Effector memory CD4-positive, alpha-beta T cell (primary cell): Measurements from ENCODE around the gene P3H3.
A peak's percentile ranks its signal among the peaks of the same experiment; 100 is the strongest.

ENCODE experiments used
- DNase-seq, 3 donors: peaks; one replicate each; pipeline ENCODE4 v3.0.0-alpha.2; 2020
- H3K27ac ChIP-seq: 2 replicates; pipeline ENCODE4 v1.7.0; 2013; ENCODE audit warnings: mild to moderate bottlenecking, low read length, moderate library complexity; ENCODE audit not compliant: insufficient read depth, poor library complexity, severe bottlenecking
- H3K27me3 ChIP-seq: replicated peaks from 2 replicates; pipeline ENCODE4 v1.7.0; 2013; ENCODE audit warnings: mild to moderate bottlenecking, low read length; ENCODE audit not compliant: insufficient read depth, control insufficient read depth, poor library complexity, severe bottlenecking
- H3K36me3 ChIP-seq: 2 replicates; pipeline ENCODE4 v1.7.0; 2013; ENCODE audit warnings: mild to moderate bottlenecking, low read length, moderate library complexity; ENCODE audit not compliant: control insufficient read depth, insufficient read depth
- H3K4me1 ChIP-seq: 2 replicates; pipeline ENCODE4 v1.7.0; 2013; ENCODE audit warnings: low read length, mild to moderate bottlenecking; ENCODE audit not compliant: control insufficient read depth, insufficient read depth, poor library complexity, severe bottlenecking
- H3K4me3 ChIP-seq: 2 replicates; pipeline ENCODE4 v1.7.0; 2013; ENCODE audit warnings: low read length, low read depth, mild to moderate bottlenecking; ENCODE audit not compliant: insufficient read depth, poor library complexity, severe bottlenecking
- H3K9me3 ChIP-seq: 2 replicates; pipeline ENCODE4 v1.7.0; 2013; ENCODE audit warnings: mild to moderate bottlenecking, low read length, moderate library complexity; ENCODE audit not compliant: control insufficient read depth

The P3H3 gene

GRCh38 chr12:6786416-6787094 is 41.7 kb upstream of the P3H3 start:
- peak overlapping the region; percentile 36 for H3K4me3 ChIP-seq
- no peaks in the 10 kb centered on the region for H3K9me3 ChIP-seq
- H3K36me3 ChIP-seq = no peaks in the 10 kb centered on the region
- H3K27ac ChIP-seq = peak overlapping the region; percentile 63
- H3K27me3 ChIP-seq = no peaks in the 10 kb centered on the region
- peaks cover 45% of the 10 kb centered on the region for H3K4me1 ChIP-seq
- DNase-seq = no peak

GRCh38 chr12:6787309-6787708 is 40.9 kb upstream of the P3H3 start:
- no peak for DNase-seq
- peaks cover 46% of the 10 kb centered on the region for H3K4me1 ChIP-seq
- H3K9me3 ChIP-seq = no peaks in the 10 kb centered on the region
- H3K27ac ChIP-seq = peak overlapping the region; percentile 63
- H3K36me3 ChIP-seq = no peaks in the 10 kb centered on the region
- H3K27me3 ChIP-seq = no peaks in the 10 kb centered on the region
- H3K4me3 ChIP-seq = no peak overlapping the region

- H3K27ac ChIP-seq = peak within 1 kb of the TSS; percentile 80
- no peaks in the 10 kb centered on the region for H3K27me3 ChIP-seq
- peaks cover 54% of the 10 kb centered on the region for H3K4me1 ChIP-seq
- peak; percentile 29 to 56 (median 52) for DNase-seq
- H3K4me3 ChIP-seq = peak within 1 kb of the TSS; percentile 73
- H3K36me3 ChIP-seq = no peaks in the 10 kb centered on the region
- H3K9me3 ChIP-seq = no peaks in the 10 kb centered on the region
Measured at GRCh38 chr12:6788972-6789924, 39.0 kb upstream of the P3H3 start, which contains the start of gene CD4. CD4 (plus strand) TSS chr12:6789528; CDS start chr12:6800139, 10,611 bp downstream.

GRCh38 chr12:6790496-6791150 is 37.6 kb upstream of the P3H3 start:
- Histone ChIP-seq H3K27me3 (no peaks in the 10 kb centered on the region), H3K9me3 (no peaks in the 10 kb centered on the region), H3K4me1 (peaks cover 47% of the 10 kb centered on the region), H3K4me3 (peak overlapping the region; percentile 73), H3K27ac (peak overlapping the region; percentile 80), H3K36me3 (peaks cover 9% of the 10 kb centered on the region)
- DNase-seq = peak in 2 of 3 donors; percentile 29 to 42

GRCh38 chr12:6791931-6792520 is 36.2 kb upstream of the P3H3 start:
- Histone ChIP-seq H3K4me3 (peak overlapping the region; percentile 73), H3K4me1 (peaks cover 33% of the 10 kb centered on the region), H3K27ac (peak overlapping the region; percentile 80), H3K27me3 (no peaks in the 10 kb centered on the region), H3K36me3 (peaks cover 22% of the 10 kb centered on the region), H3K9me3 (no peaks in the 10 kb centered on the region)
- peak in 1 of 3 donors; percentile 21 for DNase-seq

GRCh38 chr12:6792522-6793201 is 35.5 kb upstream of the P3H3 start:
- peak in 1 of 3 donors; percentile 39 for DNase-seq
- Histone ChIP-seq H3K27ac (peak overlapping the region; percentile 80), H3K4me3 (peak overlapping the region; percentile 73), H3K27me3 (no peaks in the 10 kb centered on the region), H3K4me1 (peaks cover 27% of the 10 kb centered on the region), H3K36me3 (peaks cover 28% of the 10 kb centered on the region), H3K9me3 (no peaks in the 10 kb centered on the region)

- DNase-seq = no peak
- Histone ChIP-seq H3K27ac (no peak overlapping the region), H3K36me3 (peaks cover 46% of the 10 kb centered on the region), H3K4me1 (peaks cover 14% of the 10 kb centered on the region), H3K9me3 (no peaks in the 10 kb centered on the region), H3K4me3 (no peak overlapping the region), H3K27me3 (no peaks in the 10 kb centered on the region)
Measured at GRCh38 chr12:6795088-6795487, 33.1 kb upstream of the P3H3 start.

GRCh38 chr12:6796576-6796975 is 31.6 kb upstream of the P3H3 start:
- Histone ChIP-seq H3K36me3 (peaks cover 52% of the 10 kb centered on the region), H3K27me3 (no peaks in the 10 kb centered on the region), H3K9me3 (no peaks in the 10 kb centered on the region), H3K4me3 (no peak overlapping the region), H3K27ac (no peak overlapping the region), H3K4me1 (peaks cover 14% of the 10 kb centered on the region)
- DNase-seq = no peak

GRCh38 chr12:6799147-6799546 is 29.1 kb upstream of the P3H3 start:
- Histone ChIP-seq H3K36me3 (peaks cover 66% of the 10 kb centered on the region), H3K4me1 (no peaks in the 10 kb centered on the region), H3K27me3 (no peaks in the 10 kb centered on the region), H3K27ac (no peak overlapping the region), H3K9me3 (no peaks in the 10 kb centered on the region), H3K4me3 (no peak overlapping the region)
- DNase-seq = no peak
